HL-60 (cell line): Measurements from ENCODE around the gene RNLS.

Source experiments
- DNase-seq, 2 experiments: peaks; one replicate each; pipeline ENCODE4 v3.0.0-alpha.2; 2010 to 2020; ENCODE audit warnings: low read depth in 1 of 2, low spot score in 1 of 2
- H3K27ac ChIP-seq: fragments of 250-450 bp; sonication (Bioruptor Pico); replicated peaks from 2 replicates; pipeline ENCODE4 v1.5.1; 2020; ENCODE audit warnings: mild to moderate bottlenecking, moderate library complexity
- H3K27me3 ChIP-seq: fragments of 250-450 bp; sonication (Bioruptor Pico); 2 replicates; pipeline ENCODE4 v1.5.1; 2021; ENCODE audit warnings: mild to moderate bottlenecking, moderate library complexity; ENCODE audit not compliant: insufficient read depth, poor library complexity, severe bottlenecking
- H3K4me3 ChIP-seq: replicated peaks from 2 replicates; pipeline ENCODE4 v1.5.1; 2011; ENCODE audit warnings: mild to moderate bottlenecking, control low read depth, low read length; ENCODE audit not compliant: insufficient read depth
- GABPA ChIP-seq: IDR thresholded peaks from 2 replicates; pipeline ENCODE4 v1.6.1; 2012; ENCODE audit warnings: low read depth
- POLR2AphosphoS5 ChIP-seq: IDR thresholded peaks from 2 replicates; pipeline ENCODE4 v1.6.1; 2012; ENCODE audit warnings: low read depth
- SPI1 ChIP-seq: IDR thresholded peaks from 2 replicates; pipeline ENCODE4 v1.6.1; 2012; ENCODE audit warnings: low read depth, mild to moderate bottlenecking, borderline replicate concordance
- TF ChIP-seq, protein P1 (sequence below): IDR thresholded peaks from 2 replicates; pipeline ENCODE4 v1.6.1; 2012; ENCODE audit warnings: low read depth; ENCODE audit not compliant: insufficient replicate concordance
- TF ChIP-seq, protein P2 (sequence below): IDR thresholded peaks from one replicate; pipeline ENCODE4 v1.5.1; 2011; ENCODE audit warnings: low read length, control low read depth, inconsistent platforms; ENCODE audit not compliant: insufficient read depth

RNLS gene

DNA sequence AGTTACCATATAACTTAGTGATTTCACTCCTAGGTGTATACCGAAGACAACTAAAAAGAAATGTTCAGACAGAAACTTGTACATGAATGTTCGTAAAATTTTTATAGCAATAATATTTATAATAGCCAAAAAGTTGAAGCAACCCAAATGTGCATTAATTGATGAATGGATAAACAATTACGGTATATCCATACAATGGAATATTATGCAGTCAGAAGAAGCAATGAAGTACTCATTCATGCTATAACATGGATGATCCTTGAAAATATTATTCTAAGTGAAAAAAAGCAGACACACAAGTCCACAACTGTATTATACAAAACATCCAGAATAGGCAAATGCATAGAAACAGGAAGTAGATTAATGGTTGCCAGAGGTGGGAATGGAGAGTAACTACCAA is 183.9 kb downstream of the RNLS start:
- DNase-seq = no peak
- Histone ChIP-seq H3K27ac (no peak overlapping the region), H3K4me3 (no peak overlapping the region), H3K27me3 (no peaks in the 10 kb centered on the region)
- TF ChIP-seq, protein P1, sequence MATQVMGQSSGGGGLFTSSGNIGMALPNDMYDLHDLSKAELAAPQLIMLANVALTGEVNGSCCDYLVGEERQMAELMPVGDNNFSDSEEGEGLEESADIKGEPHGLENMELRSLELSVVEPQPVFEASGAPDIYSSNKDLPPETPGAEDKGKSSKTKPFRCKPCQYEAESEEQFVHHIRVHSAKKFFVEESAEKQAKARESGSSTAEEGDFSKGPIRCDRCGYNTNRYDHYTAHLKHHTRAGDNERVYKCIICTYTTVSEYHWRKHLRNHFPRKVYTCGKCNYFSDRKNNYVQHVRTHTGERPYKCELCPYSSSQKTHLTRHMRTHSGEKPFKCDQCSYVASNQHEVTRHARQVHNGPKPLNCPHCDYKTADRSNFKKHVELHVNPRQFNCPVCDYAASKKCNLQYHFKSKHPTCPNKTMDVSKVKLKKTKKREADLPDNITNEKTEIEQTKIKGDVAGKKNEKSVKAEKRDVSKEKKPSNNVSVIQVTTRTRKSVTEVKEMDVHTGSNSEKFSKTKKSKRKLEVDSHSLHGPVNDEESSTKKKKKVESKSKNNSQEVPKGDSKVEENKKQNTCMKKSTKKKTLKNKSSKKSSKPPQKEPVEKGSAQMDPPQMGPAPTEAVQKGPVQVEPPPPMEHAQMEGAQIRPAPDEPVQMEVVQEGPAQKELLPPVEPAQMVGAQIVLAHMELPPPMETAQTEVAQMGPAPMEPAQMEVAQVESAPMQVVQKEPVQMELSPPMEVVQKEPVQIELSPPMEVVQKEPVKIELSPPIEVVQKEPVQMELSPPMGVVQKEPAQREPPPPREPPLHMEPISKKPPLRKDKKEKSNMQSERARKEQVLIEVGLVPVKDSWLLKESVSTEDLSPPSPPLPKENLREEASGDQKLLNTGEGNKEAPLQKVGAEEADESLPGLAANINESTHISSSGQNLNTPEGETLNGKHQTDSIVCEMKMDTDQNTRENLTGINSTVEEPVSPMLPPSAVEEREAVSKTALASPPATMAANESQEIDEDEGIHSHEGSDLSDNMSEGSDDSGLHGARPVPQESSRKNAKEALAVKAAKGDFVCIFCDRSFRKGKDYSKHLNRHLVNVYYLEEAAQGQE = no peak
- TF ChIP-seq, protein P2, sequence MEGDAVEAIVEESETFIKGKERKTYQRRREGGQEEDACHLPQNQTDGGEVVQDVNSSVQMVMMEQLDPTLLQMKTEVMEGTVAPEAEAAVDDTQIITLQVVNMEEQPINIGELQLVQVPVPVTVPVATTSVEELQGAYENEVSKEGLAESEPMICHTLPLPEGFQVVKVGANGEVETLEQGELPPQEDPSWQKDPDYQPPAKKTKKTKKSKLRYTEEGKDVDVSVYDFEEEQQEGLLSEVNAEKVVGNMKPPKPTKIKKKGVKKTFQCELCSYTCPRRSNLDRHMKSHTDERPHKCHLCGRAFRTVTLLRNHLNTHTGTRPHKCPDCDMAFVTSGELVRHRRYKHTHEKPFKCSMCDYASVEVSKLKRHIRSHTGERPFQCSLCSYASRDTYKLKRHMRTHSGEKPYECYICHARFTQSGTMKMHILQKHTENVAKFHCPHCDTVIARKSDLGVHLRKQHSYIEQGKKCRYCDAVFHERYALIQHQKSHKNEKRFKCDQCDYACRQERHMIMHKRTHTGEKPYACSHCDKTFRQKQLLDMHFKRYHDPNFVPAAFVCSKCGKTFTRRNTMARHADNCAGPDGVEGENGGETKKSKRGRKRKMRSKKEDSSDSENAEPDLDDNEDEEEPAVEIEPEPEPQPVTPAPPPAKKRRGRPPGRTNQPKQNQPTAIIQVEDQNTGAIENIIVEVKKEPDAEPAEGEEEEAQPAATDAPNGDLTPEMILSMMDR = no peak
- no peak for TF ChIP-seq POLR2AphosphoS5

DNA sequence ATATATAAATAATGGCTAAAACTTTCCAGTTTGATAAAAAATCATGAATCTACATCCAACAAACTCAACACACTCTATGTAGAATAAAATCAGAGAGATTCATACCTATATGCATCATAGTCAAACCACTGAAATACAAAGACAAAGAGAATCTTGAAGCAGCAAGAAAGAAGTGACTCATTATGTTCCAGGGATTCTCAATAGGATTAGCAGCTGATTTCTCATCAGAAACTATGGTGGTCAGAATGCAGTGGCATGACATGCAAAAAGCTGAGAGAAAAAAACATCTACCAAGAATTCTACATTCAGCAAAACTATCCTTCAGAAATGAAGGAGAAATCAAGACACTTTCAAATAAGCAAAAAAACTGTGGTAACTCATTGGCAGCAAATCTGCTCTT is 187.4 kb downstream of the RNLS start:
- H3K27me3 ChIP-seq = no peaks in the 10 kb centered on the region
- TF ChIP-seq GABPA (no peak), SPI1 (no peak), POLR2AphosphoS5 (no peak)
- TF ChIP-seq, protein P1 = no peak
- TF ChIP-seq, protein P2 = no peak
- DNase-seq = no peak

DNA sequence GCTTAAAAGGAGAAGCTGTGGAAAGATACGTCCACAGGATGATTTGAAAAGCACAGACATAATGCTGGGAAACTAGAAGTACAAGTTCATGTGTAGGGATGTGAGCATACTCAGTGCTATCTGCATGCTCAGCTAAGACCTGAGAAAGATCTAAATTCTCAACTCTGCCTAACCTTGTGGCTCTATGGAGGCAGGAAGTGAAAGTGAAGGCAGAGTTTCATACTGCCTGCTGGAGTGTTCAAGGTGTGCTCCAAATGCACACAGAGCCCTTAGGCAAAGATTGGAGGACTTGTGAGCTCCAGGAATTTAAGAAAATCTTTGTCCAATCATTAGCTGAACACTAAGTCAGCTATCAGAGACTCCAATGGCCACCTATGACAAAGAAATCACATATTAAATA is 190.9 kb downstream of the RNLS start:
- no peak overlapping the region for H3K27ac ChIP-seq
- H3K4me3 ChIP-seq = no peak overlapping the region
- no peak for DNase-seq
- TF ChIP-seq POLR2AphosphoS5 = no peak
- no peak for TF ChIP-seq GABPA
- TF ChIP-seq, protein P1 = no peak
- no peak for TF ChIP-seq SPI1
- TF ChIP-seq, protein P2 = no peak
- no peaks in the 10 kb centered on the region for H3K27me3 ChIP-seq

More for the DNA sequence above, 187.4 kb downstream of the RNLS start:
- no peak overlapping the region for H3K4me3 ChIP-seq
- no peak overlapping the region for H3K27ac ChIP-seq
